ENCODE data around the gene HIC2.
"Not testable (repeated sequence)": the region's sequence is repeated elsewhere in the genome, so short reads cannot be mapped to it uniquely, and the experiment has no call there.

HIC2 gene, protein sequence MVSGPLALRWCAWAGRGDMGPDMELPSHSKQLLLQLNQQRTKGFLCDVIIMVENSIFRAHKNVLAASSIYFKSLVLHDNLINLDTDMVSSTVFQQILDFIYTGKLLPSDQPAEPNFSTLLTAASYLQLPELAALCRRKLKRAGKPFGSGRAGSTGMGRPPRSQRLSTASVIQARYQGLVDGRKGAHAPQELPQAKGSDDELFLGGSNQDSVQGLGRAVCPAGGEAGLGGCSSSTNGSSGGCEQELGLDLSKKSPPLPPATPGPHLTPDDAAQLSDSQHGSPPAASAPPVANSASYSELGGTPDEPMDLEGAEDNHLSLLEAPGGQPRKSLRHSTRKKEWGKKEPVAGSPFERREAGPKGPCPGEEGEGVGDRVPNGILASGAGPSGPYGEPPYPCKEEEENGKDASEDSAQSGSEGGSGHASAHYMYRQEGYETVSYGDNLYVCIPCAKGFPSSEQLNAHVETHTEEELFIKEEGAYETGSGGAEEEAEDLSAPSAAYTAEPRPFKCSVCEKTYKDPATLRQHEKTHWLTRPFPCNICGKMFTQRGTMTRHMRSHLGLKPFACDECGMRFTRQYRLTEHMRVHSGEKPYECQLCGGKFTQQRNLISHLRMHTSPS

DNA sequence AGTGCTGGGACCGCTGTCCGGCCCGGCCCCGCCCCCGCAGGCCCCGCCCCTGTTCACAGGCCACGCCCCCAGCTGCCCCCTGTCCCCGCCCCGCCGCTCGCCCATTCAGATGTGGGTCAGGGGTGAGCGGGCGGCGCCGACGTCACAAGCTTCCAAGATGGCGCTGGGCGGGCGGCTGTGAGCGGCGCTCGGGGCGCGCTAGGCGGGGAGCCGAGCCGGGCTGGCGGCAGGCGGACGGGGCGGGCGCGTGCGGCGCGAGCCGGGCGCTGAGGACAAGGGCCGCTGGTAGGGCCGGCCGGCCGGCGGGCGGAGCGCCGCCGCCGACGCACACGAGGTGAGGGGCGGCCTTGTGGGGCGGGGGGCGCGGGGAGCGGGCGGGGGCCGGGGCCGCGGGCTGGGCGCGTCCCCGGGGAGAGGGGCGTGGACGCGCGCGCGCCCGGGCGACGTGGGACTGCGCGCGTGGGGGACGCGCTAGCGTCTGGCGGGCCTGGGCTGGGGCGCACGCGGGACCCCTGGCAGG is at the start of gene HIC2:
TSS of gene HIC2 (plus strand) at position 145 of the 520 bp plus-strand sequence. CDS start 25,461 bp downstream, outside the sequence.
- not testable (repeated sequence) for DNase-seq

DNA sequence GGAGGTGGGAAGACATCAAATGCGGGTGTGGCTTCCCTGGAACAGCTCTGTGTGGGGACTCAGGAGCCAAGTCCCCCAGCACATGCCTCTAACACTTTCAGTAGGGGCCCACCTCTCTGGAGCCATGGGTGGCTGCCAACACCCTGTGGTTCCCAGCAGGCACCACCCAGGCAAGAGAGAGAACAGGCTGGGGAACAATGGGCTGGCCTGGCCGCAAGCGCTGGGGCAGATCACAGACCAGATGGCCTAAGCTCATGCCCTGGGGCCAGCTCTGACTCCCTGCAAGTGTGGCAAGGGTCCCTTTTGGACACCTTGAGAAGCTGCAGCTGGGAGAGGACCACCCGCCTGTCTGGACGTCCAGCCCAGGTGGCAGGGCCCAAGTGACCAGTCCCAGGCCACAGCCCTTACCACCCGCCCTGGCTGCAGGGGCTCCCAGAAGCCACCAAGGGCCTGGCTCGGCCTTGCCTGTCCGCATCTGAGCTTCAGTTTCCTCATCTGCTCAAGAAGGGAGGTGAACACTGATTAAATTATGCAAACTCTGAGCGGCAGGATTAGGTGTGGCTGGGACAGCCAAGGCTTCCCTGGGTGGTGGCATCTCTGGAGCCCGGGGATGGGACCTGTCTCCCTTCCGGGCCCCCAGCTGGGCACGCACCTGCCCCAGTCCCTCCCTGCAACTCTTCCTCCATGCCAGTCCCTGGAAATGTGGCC is 48.4 kb upstream of the HIC2 start:
- DNase-seq, result not testable (repeated sequence)

DNA sequence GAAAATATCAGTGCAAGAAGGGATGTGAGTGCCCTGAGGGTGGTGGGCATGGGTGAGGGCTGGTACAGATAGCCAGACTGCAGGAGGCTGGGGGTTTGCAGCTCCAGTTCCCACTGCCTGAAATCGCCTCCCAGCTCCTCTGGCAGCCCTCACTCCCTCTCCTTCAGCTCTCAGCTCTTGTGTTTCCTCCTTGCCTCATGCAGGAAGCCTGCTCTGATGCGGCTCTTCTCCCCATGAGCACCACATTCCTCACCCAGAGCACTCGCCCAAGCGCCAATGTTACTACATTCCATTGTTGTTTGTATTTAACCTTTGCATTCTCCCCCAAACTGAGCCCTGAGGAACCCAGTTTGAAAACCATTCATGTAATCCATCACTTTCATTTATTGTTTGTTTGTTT is 41.3 kb upstream of the HIC2 start:
- DNase-seq, result not testable (repeated sequence)

DNA sequence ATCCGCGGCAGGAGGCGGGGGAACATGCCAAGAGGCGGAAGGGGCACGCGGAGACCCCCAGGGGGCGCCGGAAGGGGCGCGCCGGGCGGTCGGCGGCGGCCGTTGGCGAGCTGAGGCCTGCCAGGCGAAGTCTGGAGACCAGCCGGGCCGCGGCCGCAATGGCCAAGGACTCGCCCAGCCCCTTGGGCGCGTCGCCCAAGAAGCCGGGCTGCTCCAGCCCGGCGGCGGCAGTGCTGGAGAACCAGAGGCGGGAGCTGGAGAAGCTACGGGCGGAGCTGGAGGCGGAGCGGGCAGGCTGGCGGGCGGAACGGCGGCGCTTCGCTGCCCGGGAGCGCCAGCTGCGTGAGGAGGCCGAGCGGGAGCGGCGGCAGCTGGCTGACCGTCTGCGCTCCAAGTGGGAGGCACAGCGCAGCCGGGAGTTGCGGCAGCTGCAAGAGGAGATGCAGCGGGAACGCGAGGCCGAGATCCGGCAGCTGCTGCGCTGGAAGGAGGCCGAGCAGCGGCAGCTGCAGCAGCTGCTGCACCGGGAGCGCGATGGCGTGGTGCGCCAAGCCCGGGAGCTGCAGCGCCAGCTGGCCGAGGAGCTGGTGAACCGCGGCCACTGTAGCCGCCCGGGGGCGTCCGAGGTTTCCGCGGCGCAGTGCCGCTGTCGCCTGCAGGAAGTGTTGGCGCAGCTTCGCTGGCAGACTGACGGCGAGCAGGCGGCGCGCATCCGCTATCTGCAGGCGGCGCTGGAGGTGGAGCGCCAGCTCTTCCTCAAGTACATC is 33.3 kb upstream of the HIC2 start, which contains the start of gene RIMBP3B:
TSS of gene RIMBP3B (plus strand) at position 51 of the 767 bp plus-strand sequence. CDS start at position 159, 108 bp downstream.
- DNase-seq, result not testable (repeated sequence)

DNA sequence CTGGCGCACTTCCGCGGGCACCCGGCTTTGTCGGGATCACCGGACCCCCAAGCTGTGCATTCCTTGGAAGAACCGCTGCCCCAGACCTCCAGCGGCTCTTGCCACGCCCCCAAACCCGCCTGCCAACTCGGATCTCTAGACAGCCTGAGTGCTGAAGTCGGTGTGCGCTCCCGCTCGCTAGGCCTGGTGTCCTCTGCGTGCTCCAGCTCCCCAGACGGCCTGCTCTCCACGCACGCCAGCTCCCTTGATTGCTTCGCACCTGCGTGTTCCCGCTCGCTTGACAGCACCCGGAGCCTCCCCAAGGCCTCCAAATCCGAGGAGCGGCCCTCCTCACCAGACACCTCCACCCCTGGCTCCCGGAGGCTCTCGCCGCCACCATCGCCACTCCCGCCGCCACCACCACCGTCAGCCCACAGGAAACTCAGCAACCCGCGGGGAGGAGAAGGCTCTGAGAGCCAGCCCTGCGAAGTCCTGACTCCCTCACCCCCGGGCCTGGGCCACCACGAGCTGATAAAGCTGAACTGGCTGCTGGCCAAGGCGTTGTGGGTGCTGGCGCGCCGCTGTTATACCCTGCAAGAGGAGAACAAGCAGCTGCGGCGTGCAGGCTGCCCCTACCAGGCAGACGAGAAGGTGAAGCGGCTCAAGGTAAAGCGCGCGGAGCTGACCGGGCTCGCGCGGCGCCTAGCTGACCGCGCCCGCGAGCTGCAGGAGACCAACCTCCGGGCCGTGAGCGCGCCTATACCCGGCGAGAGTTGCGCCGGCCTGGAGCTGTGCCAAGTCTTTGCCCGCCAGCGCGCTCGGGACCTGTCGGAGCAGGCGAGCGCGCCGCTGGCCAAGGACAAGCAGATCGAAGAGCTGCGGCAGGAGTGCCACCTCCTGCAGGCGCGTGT is 32.5 kb upstream of the HIC2 start:
- DNase-seq, result not testable (repeated sequence)

DNA sequence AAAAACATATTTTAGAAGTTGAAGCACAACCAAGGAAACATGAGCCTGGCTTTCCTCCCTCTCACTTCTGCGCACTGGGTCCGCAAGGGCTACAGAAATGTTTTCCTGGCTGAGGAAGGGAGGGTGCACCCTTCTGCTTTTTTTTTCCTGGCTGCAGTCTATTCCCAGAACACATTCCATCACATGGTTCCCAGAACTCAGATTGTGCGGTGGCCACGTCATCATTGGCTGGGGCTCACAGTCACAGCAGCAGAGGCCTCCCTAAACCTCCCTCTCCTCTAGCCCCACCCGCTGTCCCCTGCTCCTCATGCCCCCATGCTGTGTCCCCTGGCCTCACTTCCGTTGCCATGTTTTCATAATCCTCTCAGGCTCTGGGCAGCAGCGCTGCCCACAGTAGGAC is 27.7 kb upstream of the HIC2 start:
- not testable (repeated sequence) for DNase-seq

DNA sequence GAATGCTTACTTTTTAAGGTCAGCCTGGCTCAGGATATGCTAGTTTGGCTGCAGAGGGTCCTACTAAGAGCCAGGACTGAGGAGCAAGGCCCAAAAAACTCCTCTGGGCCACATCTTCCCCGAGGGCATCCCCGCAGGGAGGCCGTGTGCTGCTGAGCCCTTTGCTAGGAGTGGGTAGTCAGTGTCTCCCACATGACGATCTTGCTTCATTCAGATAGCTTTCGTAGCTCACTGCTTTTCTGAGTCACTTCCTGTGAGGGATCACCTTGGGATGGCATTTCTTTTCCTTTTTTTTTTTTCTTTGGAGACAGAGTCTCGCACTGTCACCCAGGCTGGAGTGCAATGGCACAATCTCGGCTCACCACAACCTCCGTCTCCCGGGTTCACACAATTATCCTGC is 27.2 kb upstream of the HIC2 start:
- DNase-seq, result not testable (repeated sequence)

DNA sequence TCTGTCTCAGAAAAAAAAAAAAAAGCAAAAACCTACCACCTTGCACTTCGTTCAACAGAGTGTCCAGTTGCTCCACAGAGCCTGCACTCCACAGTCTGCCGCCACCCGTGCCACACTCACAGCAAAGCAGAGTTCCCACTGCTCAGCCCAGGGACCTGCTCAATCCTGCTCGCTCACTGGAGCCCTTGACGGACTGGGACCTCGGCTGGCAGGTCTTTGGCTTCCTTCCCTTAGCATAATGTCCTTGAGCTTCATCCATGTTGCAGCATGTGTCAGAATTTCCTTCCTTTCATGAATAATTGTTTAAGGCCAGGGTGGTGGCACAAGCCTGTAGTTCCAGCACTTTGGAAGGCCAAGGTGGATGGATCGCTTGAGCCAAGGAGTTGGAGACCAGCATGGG is 22.6 kb upstream of the HIC2 start:
- DNase-seq, result not testable (repeated sequence)

DNA sequence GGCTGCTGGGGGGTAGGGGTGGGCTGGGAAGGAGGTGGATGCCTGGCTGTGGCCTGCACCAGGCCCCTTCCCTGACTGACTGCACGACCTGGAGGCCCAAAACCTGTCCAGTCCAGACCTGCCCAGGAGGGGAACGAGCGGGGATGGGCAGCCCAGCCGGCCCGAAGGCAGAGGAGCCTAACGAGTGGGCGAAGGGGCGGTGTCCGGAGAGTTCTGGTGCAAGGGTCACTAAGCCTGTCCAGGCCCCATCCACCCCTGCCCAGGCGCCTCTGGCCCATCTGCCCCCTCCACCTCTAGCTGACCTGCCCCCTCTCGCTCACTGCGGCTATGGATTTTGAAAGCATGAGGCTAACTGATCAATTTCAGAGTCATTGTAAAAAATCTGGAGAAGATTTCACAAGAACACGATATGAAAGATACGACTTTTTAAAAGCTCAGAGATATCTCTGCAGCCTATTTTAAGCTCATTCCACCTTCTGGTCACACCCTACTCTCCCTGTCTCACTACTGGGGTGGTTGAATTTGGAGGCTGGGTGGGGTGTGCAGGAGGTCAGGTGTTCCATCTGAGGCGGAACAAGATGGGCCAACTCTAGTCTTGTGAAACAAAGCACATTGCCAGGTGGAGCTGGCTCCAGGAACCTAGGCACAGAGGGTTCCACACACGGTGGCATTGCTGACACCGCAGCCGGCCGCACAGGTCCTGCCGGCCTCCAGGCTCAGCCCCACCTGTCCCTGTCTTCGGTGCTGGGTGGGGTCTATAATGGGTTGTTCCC is 15.8 kb upstream of the HIC2 start:
- DNase-seq, result not testable (repeated sequence)

DNA sequence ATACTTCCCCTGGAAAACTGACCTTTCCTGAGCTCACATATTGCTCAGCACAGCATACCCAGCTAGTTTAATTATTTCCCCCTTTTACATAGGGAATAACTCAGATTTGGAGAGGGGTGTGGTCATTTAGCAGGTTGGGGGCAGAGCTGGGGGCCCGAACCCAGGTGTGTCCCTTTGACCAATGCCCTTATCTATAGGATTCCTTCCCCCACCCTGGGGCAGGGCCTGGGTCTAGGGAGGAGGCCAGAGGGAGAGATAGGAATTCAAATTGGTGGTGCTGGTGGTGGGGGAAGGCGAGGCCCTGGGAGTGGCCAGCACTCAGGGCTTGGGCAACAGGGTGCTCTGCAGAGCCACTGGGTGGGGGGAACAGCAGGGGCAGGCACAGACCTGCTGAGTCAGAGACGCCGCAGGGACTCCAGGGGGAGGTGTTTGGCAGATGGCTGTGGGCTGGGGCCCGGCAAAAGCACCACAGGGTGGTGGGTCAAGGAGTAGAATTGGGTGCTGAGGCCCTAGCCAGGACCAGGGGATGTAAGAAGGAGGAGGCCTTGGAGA is 14.3 kb upstream of the HIC2 start:
- not testable (repeated sequence) for DNase-seq

DNA sequence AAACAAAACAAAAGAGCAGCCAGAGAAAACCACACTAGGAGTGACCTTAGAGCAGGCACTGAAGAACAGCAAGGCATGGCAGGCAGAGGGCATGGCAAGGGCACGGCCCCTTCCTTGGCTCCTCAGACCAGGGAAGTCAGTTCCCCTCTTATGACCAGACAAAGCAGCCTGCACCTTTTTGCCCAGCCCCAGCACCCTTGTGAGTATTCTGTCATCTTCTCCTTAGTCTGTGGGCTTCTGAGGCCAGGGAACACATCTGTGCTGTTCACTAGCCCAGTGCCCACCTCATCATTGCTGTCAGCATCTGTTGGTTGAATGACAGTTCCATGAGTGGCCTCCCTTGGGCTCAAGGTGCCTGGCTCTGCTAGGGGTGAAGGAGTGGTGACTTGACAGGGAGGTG is 10.0 kb upstream of the HIC2 start:
- not testable (repeated sequence) for DNase-seq

DNA sequence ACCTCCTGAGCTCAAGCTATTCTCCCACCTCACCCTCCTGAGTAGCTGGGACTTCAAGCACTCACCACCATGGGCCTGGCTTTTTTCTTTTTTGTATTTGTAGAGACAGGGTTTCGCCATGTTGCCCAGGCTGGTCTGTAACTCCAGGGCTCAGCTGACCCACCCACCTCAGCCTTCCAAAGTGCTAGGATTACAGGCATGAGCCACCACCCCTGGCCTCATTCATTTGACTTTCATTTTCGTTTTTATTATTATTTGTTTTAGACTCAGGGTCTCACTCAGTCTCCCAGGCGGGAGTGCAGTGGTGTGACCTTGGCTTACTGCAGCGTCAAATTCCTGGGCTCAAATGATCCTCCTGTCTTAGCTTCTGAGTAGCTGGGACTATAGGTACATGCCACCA is 9.4 kb upstream of the HIC2 start:
- DNase-seq, result not testable (repeated sequence)

DNA sequence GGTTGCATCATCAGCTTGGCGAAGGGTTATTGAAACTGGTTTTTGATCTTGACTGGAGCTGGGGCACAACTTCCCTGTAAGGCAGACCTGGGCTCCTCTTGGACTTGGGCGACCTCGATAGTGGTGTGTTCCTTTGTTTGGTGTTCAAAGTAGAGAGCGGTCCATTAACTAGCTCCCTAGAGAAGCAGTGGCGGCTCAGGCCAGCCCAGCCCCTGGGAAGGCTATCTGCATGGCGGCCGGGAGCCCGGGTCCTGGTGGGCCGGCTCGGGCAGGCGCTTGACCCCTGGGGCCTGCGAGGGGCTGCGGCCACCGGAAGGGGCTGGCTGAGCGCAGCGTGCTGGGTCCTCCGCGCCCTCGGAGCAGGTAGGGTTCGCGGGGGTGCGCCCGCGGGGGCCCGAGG is 796 bp upstream of the HIC2 start:
- DNase-seq, result not testable (repeated sequence)

DNA sequence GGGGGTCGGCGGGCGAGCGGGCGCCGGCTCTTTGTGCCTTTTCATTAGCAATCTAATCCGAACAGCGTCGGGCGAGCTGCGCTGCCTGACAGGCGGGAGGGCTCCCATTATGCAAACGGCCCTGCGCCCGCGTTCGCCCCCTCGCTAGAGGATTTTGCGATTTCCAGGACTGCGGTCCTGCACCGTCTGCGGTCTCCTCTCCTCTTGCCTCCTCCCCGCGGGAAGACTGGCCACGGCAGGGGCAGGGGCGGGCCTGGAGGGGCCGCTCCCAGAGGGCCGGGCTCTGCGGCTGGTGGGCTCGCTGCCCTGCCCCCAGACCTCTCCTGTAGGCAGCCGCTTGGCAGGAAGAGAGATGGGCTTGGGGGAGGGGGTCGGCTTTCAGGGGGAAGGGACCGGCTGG is 682 bp downstream of the HIC2 start:
- DNase-seq, result not testable (repeated sequence)

DNA sequence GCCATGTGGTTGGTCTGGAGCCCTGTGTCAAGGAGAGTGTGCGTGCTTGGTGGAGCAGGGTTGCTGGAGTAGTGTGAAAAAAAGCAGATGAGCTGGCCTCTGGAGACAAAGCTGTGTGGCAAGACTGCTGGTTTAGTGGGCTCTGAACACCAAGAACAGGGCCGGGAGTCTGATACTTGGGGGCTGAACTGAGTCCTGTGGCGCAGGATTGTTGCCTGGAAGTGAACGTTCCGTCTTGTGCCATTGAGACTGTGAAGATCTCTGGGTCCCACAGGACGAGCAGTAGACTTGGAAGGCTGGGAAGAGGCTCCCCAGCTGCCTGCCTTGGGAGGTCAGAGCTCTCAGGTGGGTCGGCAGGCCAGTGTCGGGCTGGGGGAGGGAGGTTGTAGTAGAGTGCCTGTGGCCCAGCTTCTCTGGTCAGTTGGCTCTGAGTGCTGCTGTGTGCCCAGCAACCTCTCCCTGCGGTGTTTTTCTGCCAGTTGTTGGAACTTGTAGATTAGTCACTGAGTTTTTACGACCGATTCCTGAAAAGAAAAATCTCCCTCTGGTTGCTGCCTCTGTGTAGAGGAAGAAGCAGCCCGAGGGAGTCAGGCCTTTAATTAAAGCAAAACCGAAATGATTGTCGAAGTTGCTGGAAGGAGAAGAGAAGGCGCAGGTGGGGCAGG is 1.9 kb downstream of the HIC2 start:
- not testable (repeated sequence) for DNase-seq

DNA sequence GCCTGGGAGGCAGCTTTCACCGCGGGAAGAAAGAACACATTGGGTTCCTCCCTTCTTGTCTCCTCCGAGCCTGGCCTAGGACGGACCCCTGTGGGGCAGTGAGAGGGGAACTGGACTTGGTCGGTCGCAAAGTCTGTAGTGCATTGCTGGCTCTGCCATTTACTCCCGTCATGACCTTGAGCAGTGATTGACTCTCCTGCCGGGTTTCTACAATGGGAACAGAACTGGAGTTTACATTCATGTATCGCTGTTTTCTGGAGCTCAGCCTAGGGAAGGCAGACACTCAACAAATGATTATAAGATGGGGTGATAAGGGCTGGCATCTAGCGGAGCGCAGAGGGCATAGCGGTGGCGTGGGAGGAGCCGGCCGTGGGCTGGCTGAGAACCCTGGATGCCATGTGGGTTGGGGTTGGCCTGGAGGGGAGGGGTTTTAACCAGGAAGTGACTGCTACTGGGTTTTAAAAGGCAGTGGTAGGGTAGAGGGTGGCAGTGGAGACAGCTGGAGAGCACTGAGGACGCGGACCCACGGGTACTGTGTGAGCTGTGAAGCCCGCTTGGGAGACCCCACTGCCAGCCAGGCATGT is 3.1 kb downstream of the HIC2 start:
- not testable (repeated sequence) for DNase-seq

DNA sequence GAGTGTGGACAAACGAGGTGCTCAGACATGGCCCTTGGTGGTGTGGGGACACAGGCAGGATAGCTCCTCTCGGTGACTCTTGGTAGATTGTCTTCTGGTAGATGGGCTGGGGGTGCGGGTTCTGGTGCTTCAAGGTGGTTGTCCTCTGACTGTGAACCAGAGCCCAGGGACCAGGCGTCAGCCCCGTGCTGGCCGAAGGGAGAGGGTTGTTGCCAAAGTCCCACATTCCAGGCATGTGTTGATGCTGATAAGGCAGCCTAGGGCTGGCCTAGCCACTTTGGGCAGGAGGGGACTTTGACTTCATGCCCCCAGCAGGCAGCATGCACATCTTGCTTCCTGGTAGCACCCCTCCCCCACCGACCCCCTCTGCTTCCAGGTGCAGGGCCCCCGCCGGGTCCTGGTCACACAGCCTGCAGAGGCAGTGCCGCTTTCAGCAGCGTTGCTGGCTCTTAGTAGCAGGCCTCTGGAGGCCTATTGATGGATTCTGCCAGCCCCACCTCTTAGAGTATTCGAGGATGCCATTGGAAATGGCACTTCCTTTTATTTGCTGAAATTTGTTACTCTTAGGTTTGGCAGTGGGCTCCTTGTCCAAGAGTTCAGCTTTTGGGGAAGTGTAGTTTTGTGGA is 7.0 kb downstream of the HIC2 start:
- not testable (repeated sequence) for DNase-seq

DNA sequence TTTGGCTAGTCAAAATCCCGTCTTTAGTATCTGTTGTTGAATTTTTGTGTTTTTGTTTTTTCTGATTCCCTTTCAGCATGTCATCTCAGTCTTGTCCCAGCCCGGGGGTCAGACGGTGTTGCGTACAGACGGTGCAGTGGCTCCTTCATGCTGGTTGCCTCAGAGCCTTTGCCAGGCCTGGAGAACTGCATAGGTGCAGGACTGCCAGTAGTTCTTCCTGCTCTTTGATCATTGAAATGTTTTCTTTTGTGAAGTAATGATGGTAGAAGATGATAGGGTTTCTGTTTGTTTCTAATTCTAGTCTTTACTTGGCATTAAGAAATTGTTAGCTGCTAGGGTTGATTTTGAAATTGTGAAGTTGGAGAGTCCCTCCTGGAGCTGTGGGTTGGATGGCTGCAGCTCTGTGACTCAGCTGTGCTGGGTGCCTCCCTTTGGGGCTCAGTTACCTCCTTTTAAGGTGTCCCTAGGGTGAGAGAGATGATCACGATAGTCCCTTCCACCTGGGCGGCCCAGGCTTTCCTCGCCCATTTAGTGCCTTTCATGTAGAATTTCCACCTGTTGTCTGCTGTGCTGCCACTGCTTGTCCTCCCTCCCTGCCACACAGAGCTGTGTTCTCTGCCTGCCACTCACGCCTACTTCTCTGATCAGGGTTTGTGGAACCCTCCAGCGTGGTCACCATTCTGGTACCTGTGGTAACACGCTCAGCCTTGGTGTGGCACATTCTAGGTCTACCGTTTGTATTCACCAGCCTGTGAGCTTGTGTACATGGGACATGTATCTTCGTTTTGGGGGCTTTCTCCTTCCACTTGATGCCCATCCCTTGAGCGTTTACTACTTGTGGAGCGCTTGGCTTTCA is 17.4 kb downstream of the HIC2 start:
- DNase-seq, result not testable (repeated sequence)

Data from NCI-H1105 treated with DMSO at 0.1 percent for 48 hours (cell line).